OCI-LY7 (cell line): Measurements from ENCODE around the gene MAP7D1. TPM values are rescaled to one million over a fixed set of nuclear protein-coding genes. Genes with fewer than 3 reads are reported as not detected.

Experiments used
- BruUV-seq: library from RNA; stranded (reverse); fragments of 400-500 nt; replicated peaks from 2 replicates; lab custom pipeline; 2021; lab: Mats Ljungman, UMichigan
- CTCF ChIA-PET: fragments of 300-600 bp; sonication (Branson Sonifier 250); formaldehyde crosslinking; loops from one replicate; lab custom pipeline; 2022; ENCODE audit warnings: antibody characterized with exemption; ENCODE audit not compliant: unreplicated experiment; lab: Charles Lee
- POLR2A ChIA-PET: fragments of 300-600 bp; sonication (Branson Sonifier 250); formaldehyde crosslinking; loops from one replicate; lab custom pipeline; 2022; ENCODE audit warnings: antibody characterized with exemption; lab: Charles Lee
- DNase-seq: peaks from one replicate; pipeline ENCODE4 v3.0.0-alpha.2; 2015; ENCODE audit warnings: low spot score
- H2AFZ ChIP-seq: fragments of 200-600 bp; sonication (generic), shearing (Covaris generic); 2 replicates; pipeline ENCODE4 v1.6.1; 2014; ENCODE audit warnings: mild to moderate bottlenecking, antibody characterized with exemption, low read length, moderate library complexity
- H3K27ac ChIP-seq: fragments of 200-600 bp; sonication (generic); 2 replicates; pipeline ENCODE4 v1.5.1; 2014; ENCODE audit warnings: mixed run types, low read depth, mild to moderate bottlenecking, moderate library complexity, low read length, inconsistent platforms; ENCODE audit not compliant: poor library complexity, severe bottlenecking
- H3K36me3 ChIP-seq: fragments of 200-600 bp; sonication (generic); 2 replicates; pipeline ENCODE4 v1.6.1; 2014; ENCODE audit warnings: mild to moderate bottlenecking, antibody characterized with exemption, low read length, moderate library complexity, mixed read lengths; ENCODE audit not compliant: insufficient read depth
- H3K4me1 ChIP-seq: fragments of 200-600 bp; sonication (generic); 2 replicates; pipeline ENCODE4 v1.5.1; 2014; ENCODE audit warnings: mild to moderate bottlenecking, low read length; ENCODE audit not compliant: insufficient read depth, poor library complexity, severe bottlenecking
- H3K4me2 ChIP-seq: fragments of 200-600 bp; sonication (generic); 2 replicates; pipeline ENCODE4 v1.6.1; 2014; ENCODE audit warnings: mild to moderate bottlenecking, low read length
- H3K4me3 ChIP-seq: fragments of 200-600 bp; sonication (generic); 2 replicates; pipeline ENCODE4 v1.5.1; 2014; ENCODE audit warnings: mild to moderate bottlenecking, low read depth, low read length; ENCODE audit not compliant: poor library complexity, severe bottlenecking
- H3K79me2 ChIP-seq: fragments of 200-600 bp; sonication (generic); 2 replicates; pipeline ENCODE4 v1.6.1; 2016; ENCODE audit warnings: low read depth, mild to moderate bottlenecking, low read length, moderate library complexity, mixed read lengths; ENCODE audit not compliant: insufficient read depth
- H3K9me2 ChIP-seq: fragments of 200-600 bp; sonication (generic); 2 replicates; pipeline ENCODE4 v1.6.1; 2016; ENCODE audit warnings: mild to moderate bottlenecking, low read length, mixed read lengths; ENCODE audit not compliant: insufficient read depth
- H3K9me3 ChIP-seq: fragments of 200-600 bp; sonication (generic); 2 replicates; pipeline ENCODE4 v1.6.1; 2014; ENCODE audit warnings: mild to moderate bottlenecking, mixed run types, low read length, mixed read lengths
- H4K20me1 ChIP-seq: fragments of 200-600 bp; sonication (generic); 2 replicates; pipeline ENCODE4 v1.6.1; 2014; ENCODE audit warnings: mild to moderate bottlenecking, antibody characterized with exemption, low read length, moderate library complexity, mixed read lengths; ENCODE audit not compliant: insufficient read depth
- EZH2phosphoT487 ChIP-seq: fragments of 200-600 bp; sonication (generic); IDR thresholded peaks from 2 replicates; pipeline ENCODE4 v1.6.1; 2018; ENCODE audit warnings: low read depth, borderline replicate concordance, mild to moderate bottlenecking, mixed run types, antibody characterized with exemption, low read length, moderate library complexity, mixed read lengths
- intact Hi-C: fragments of 100-400 bp; cut with micrococcal nuclease; formaldehyde crosslinking; loops from one replicate; pipeline ENCODE4 v1.10.0; 2022; ENCODE audit not compliant: unreplicated experiment
- total RNA-seq, 2 experiments: library from RNA; depleted of rRNA in 1 of 2; stranded (reverse); fragments of >200 nt in 1 of 2; shearing (Covaris generic) in 1 of 2; gene quantifications; 2 replicates each; pipeline ENCODE4 v1.2.3, GENCODE V29; 2014 to 2022
- TF ChIP-seq, protein P1 (sequence below): fragments of 200-600 bp; sonication (generic); conservative IDR thresholded peaks from 2 replicates; pipeline ENCODE4 v1.5.1; 2014; ENCODE audit warnings: mild to moderate bottlenecking, antibody characterized with exemption, low read length, moderate library complexity, mixed read lengths

Gene MAP7D1
- total RNA-seq, 2 experiments from 2014 or later, result 61.2 to 101 TPM

DNA sequence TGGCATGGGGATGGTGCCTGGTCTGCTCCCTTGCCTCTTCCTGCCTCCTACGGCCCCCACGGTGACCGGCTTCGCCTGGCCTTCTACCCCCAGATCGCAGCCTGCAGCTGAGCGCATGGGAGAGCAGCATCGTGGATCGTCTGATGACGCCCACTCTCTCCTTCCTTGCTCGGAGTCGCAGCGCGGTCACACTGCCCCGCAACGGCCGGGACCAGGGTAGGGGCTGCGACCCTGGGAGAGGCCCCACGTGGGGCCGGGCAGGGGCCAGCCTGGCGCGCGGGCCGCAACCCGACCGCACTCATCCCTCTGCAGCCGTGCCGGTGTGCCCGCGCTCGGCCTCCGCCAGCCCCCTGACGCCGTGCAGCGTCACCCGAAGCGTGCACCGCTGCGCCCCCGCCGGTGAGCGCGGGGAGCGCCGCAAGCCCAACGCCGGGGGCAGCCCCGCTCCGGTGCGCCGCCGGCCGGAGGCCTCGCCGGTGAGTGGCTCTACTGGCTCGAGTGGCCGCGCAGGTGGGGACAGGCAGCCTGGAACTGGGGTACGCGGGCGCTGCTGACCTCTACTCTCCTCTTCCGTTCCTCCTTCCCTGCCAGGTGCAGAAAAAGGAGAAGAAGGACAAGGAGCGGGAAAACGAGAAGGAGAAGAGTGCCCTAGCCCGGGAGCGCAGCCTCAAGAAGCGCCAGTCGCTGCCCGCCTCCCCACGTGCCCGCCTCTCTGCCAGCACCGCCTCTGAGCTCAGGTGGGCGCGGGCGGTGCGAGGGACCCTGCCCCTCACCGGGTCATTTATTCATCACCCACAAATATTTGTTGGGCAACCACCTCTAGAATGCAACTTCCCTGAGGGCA, 20.4 kb downstream of the MAP7D1 start:
- DNase-seq, result no peak
- ChIA-PET CTCF (no interaction called here), POLR2A (interaction anchor here (1.2 kb wide), 1 partner anchor 47 kb away, joined by 3 read pairs; no protein-coding TSS in a partner anchor)
- Histone ChIP-seq H3K4me3 (no peak overlapping the region), H3K9me2 (no peaks in the 10 kb centered on the region), H3K9me3 (no peaks in the 10 kb centered on the region), H3K79me2 (no peaks in the 10 kb centered on the region), H3K4me1 (peaks cover 17% of the 10 kb centered on the region), H4K20me1 (no peaks in the 10 kb centered on the region), H3K27ac (no peak overlapping the region), H3K4me2 (no peak overlapping the region), H2AFZ (no peak overlapping the region), H3K36me3 (peaks cover 95% of the 10 kb centered on the region)
- no peak for TF ChIP-seq EZH2phosphoT487
- TF ChIP-seq, protein P1, sequence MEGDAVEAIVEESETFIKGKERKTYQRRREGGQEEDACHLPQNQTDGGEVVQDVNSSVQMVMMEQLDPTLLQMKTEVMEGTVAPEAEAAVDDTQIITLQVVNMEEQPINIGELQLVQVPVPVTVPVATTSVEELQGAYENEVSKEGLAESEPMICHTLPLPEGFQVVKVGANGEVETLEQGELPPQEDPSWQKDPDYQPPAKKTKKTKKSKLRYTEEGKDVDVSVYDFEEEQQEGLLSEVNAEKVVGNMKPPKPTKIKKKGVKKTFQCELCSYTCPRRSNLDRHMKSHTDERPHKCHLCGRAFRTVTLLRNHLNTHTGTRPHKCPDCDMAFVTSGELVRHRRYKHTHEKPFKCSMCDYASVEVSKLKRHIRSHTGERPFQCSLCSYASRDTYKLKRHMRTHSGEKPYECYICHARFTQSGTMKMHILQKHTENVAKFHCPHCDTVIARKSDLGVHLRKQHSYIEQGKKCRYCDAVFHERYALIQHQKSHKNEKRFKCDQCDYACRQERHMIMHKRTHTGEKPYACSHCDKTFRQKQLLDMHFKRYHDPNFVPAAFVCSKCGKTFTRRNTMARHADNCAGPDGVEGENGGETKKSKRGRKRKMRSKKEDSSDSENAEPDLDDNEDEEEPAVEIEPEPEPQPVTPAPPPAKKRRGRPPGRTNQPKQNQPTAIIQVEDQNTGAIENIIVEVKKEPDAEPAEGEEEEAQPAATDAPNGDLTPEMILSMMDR, result no peak
- BruUV-seq, result no TSS peak
- intact Hi-C loops, result no loop called here

DNA sequence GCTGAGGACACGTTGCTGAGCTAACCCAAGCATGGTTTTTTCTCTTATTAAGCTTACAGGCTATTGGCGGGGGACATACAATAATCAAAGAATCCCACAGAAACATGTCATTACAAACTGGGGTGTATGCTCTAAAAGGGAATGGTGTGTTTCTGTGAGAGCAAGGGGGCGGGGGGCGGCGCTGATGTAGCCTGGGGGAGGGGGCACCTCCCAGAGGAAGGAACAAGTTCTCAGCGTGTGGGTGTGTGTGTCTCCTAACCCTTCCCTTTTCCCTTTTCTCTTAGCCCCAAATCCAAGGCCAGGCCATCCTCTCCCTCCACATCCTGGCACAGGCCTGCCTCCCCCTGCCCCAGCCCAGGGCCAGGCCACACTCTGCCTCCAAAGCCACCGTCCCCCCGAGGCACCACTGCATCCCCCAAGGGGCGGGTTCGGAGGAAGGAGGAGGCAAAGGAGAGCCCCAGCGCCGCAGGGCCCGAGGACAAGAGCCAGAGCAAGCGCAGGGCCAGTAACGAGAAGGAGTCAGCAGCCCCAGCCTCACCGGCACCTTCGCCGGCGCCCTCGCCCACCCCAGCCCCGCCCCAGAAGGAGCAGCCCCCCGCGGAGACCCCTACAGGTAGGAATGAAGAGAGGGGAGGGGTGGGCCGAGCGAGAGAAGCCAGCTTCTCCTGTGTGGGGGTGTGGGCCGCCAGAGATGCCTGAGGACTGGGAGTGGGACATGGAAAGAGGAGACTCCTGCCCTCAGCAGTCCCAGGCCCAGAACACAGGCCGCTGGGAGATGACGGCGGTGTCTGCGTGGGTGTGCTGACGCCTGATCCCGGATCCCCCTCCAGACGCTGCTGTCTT, 21.9 kb downstream of the MAP7D1 start:
- H3K79me2 ChIP-seq, result no peaks in the 10 kb centered on the region
- H3K4me1 ChIP-seq, result peaks cover 17% of the 10 kb centered on the region
- no peak for DNase-seq
- no peak overlapping the region for H2AFZ ChIP-seq
- H4K20me1 ChIP-seq, result no peaks in the 10 kb centered on the region
- ChIA-PET POLR2A (no interaction called here), CTCF (no interaction called here)
- intact Hi-C loops, result no loop called here
- TF ChIP-seq, protein P1, result no peak
- no peak for TF ChIP-seq EZH2phosphoT487
- peaks cover 87% of the 10 kb centered on the region for H3K36me3 ChIP-seq
- no peaks in the 10 kb centered on the region for H3K9me2 ChIP-seq
- no peak overlapping the region for H3K4me3 ChIP-seq
- H3K9me3 ChIP-seq, result no peaks in the 10 kb centered on the region
- no peak overlapping the region for H3K4me2 ChIP-seq
- BruUV-seq, result no TSS peak
- no peak overlapping the region for H3K27ac ChIP-seq
